SK-N-SH treated with all-trans-retinoic acid at 6 μM for 48 hours (cell line): ENCODE measurements around the gene CDK18.

ENCODE experiments used
- ATAC-seq: fragments of 200-7000 bp; cut with Tn5 transposase; 3 replicates; pipeline ENCODE4 v1.9.1; 2020; ENCODE audit warnings: mild to moderate bottlenecking, moderate library complexity
- ARNTL ChIP-seq: fragments of 450-650 bp; formaldehyde crosslinking; IDR thresholded peaks from 2 replicates; pipeline ENCODE4 v1.5.0; 2020; ENCODE audit warnings: low read depth, mild to moderate bottlenecking, moderate library complexity, borderline replicate concordance
- BACH2 ChIP-seq: fragments of 250-450 bp; sonication (Bioruptor Pico); IDR thresholded peaks from 2 replicates; pipeline ENCODE4 v1.9.0; 2021; ENCODE audit warnings: mild to moderate bottlenecking, borderline replicate concordance
- CSDC2 ChIP-seq: fragments of 250-450 bp; sonication (Bioruptor Pico); IDR thresholded peaks from 2 replicates; pipeline ENCODE4 v1.5.0; 2020; ENCODE audit warnings: mild to moderate bottlenecking, moderate library complexity
- GLIS3 ChIP-seq: fragments of 250-450 bp; sonication (Bioruptor Pico); IDR thresholded peaks from 2 replicates; pipeline ENCODE4 v1.5.0; 2020; ENCODE audit warnings: mild to moderate bottlenecking, moderate library complexity
- ISL1 ChIP-seq: fragments of 250-450 bp; sonication (Bioruptor Pico); IDR thresholded peaks from 2 replicates; pipeline ENCODE4 v2.1.2; 2022; ENCODE audit warnings: mild to moderate bottlenecking, moderate library complexity
- OSR1 ChIP-seq: fragments of 250-450 bp; sonication (Bioruptor Pico); IDR thresholded peaks from 2 replicates; pipeline ENCODE4 v1.8.0; 2022; ENCODE audit warnings: moderate library complexity, mild to moderate bottlenecking, inconsistent platforms
- PPARA ChIP-seq: fragments of 250-450 bp; sonication (Bioruptor Pico); IDR thresholded peaks from 2 replicates; pipeline ENCODE4 v1.5.0; 2020; ENCODE audit warnings: mild to moderate bottlenecking, borderline replicate concordance
- RARB ChIP-seq: fragments of 250-450 bp; sonication (Bioruptor Pico); IDR thresholded peaks from 2 replicates; pipeline ENCODE4 v1.8.0; 2021; ENCODE audit warnings: mild to moderate bottlenecking, moderate library complexity
- SNAI2 ChIP-seq: fragments of 250-450 bp; sonication (Bioruptor Pico); IDR thresholded peaks from 2 replicates; pipeline ENCODE4 v1.5.0; 2020; ENCODE audit warnings: mild to moderate bottlenecking, moderate library complexity
- TCF4 ChIP-seq: fragments of 250-450 bp; sonication (Bioruptor Pico); IDR thresholded peaks from 2 replicates; pipeline ENCODE4 v1.8.0; 2021; ENCODE audit warnings: mild to moderate bottlenecking, moderate library complexity, borderline replicate concordance
- TOX ChIP-seq: fragments of 250-450 bp; sonication (Bioruptor Pico); IDR thresholded peaks from 2 replicates; pipeline ENCODE4 v1.8.0; 2021; ENCODE audit warnings: mild to moderate bottlenecking, moderate library complexity, borderline replicate concordance
- ZC3H10 ChIP-seq: fragments of 250-450 bp; sonication (Bioruptor Pico); IDR thresholded peaks from 2 replicates; pipeline ENCODE4 v1.5.1; 2021; ENCODE audit warnings: mild to moderate bottlenecking, moderate library complexity
- ZFP3 ChIP-seq: fragments of 250-450 bp; sonication (Bioruptor Pico); IDR thresholded peaks from 2 replicates; pipeline ENCODE4 v1.5.0; 2020; ENCODE audit warnings: mild to moderate bottlenecking, moderate library complexity
- ZFP30 ChIP-seq: fragments of 450-650 bp; formaldehyde crosslinking; IDR thresholded peaks from 2 replicates; pipeline ENCODE4 v1.5.0; 2022; ENCODE audit warnings: mild to moderate bottlenecking, moderate library complexity
- ZNF565 ChIP-seq: fragments of 450-650 bp; formaldehyde crosslinking; conservative IDR thresholded peaks from 2 replicates; pipeline ENCODE4 v1.5.0; 2020; ENCODE audit warnings: low read depth, mild to moderate bottlenecking, moderate library complexity
- ZNF70 ChIP-seq: fragments of 450-650 bp; formaldehyde crosslinking; IDR thresholded peaks from 2 replicates; pipeline ENCODE4 v1.5.0; 2020; ENCODE audit warnings: mild to moderate bottlenecking, moderate library complexity
- TF ChIP-seq, protein P1 (sequence below): fragments of 250-450 bp; sonication (Bioruptor Pico); IDR thresholded peaks from 2 replicates; pipeline ENCODE4 v1.5.0; 2020; ENCODE audit warnings: mild to moderate bottlenecking, moderate library complexity
- TF ChIP-seq, protein P2 (sequence below): fragments of 250-450 bp; sonication (Bioruptor Pico); IDR thresholded peaks from 2 replicates; pipeline ENCODE4 v1.5.1; 2021; ENCODE audit warnings: mild to moderate bottlenecking, moderate library complexity
- TF ChIP-seq, protein P3 (sequence below): fragments of 250-450 bp; sonication (Bioruptor Pico); IDR thresholded peaks from 2 replicates; pipeline ENCODE4 v1.8.0; 2021; ENCODE audit warnings: low read depth, mild to moderate bottlenecking, moderate library complexity, borderline replicate concordance
- TF ChIP-seq, protein P4 (sequence below): fragments of 250-450 bp; sonication (Bioruptor Pico); IDR thresholded peaks from 2 replicates; pipeline ENCODE4 v1.8.0; 2020; ENCODE audit warnings: mild to moderate bottlenecking, moderate library complexity, borderline replicate concordance

The CDK18 gene

DNA sequence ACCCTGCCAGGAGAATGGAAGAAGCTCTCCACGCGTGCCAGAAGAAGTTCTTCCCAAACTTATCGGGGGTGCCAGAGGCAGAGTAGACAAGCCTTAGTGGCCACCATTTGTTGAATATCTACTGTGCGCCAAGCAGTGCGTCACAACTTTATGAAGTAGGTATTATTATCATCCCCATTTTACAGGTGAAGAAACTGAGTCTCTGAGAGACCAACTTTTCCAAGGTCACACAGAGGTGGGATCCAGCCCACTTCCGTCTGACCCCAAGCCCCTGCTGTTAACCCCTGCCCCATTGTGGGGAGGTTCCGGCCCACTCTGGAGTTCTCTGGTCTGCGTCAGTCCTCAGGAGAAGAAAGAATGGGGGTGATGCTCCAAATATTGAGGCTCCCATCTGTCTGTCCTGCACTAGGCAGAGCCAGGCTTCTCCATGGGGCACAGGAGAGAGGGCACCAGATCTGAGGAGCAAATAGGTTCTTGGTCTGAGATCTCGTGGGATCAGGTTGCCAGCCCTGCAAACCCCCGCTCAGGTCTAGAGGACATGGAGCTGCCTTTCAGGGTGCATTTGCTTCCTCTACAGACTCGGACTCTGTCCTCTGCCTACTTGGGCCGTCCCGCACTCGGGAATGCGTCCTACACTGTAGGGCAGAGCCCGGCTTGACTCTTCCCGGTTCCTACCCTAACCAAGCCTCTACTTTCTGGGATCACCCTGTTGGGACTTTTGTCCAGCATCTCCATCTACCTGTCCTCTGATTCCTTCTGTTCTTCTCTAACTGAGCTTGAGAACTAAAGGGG, 2.1 kb downstream of the CDK18 start (continued):
- TF ChIP-seq, protein P1, sequence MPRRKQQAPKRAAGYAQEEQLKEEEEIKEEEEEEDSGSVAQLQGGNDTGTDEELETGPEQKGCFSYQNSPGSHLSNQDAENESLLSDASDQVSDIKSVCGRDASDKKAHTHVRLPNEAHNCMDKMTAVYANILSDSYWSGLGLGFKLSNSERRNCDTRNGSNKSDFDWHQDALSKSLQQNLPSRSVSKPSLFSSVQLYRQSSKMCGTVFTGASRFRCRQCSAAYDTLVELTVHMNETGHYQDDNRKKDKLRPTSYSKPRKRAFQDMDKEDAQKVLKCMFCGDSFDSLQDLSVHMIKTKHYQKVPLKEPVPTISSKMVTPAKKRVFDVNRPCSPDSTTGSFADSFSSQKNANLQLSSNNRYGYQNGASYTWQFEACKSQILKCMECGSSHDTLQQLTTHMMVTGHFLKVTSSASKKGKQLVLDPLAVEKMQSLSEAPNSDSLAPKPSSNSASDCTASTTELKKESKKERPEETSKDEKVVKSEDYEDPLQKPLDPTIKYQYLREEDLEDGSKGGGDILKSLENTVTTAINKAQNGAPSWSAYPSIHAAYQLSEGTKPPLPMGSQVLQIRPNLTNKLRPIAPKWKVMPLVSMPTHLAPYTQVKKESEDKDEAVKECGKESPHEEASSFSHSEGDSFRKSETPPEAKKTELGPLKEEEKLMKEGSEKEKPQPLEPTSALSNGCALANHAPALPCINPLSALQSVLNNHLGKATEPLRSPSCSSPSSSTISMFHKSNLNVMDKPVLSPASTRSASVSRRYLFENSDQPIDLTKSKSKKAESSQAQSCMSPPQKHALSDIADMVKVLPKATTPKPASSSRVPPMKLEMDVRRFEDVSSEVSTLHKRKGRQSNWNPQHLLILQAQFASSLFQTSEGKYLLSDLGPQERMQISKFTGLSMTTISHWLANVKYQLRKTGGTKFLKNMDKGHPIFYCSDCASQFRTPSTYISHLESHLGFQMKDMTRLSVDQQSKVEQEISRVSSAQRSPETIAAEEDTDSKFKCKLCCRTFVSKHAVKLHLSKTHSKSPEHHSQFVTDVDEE (CRISPR knock-in tag) = no peak

DNA sequence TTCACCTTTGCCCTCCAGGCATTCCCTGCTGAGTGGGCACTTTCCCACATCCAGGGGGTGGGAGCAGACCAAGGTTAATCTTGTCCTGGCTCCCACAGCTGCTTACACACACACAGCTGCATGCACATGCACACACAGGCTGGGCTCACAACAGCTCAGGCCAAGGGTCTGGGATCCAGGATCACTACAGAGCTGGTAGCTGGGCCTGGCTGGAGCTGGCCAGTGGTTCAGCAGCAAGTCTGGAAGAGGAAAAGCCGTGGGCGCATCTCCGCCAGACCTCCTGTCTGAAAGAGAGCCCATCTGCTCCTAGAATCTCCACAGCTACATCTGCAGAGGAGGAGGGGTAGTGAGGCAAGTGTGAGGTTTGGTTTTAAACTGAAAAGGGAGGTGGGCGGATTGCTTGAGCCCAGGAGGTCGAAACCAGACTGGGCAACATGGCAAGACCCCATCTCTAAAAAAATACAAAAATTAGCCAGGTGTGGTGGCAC, 3.8 kb downstream of the CDK18 start:
- TF ChIP-seq TCF4 (CRISPR knock-in tag) = peak; percentile 38; the same call in 1 of the 2 replicates
- no peak for TF ChIP-seq ZNF70 (CRISPR knock-in tag)
- ATAC-seq = no peak; the same call in 2 of the 3 replicates

DNA sequence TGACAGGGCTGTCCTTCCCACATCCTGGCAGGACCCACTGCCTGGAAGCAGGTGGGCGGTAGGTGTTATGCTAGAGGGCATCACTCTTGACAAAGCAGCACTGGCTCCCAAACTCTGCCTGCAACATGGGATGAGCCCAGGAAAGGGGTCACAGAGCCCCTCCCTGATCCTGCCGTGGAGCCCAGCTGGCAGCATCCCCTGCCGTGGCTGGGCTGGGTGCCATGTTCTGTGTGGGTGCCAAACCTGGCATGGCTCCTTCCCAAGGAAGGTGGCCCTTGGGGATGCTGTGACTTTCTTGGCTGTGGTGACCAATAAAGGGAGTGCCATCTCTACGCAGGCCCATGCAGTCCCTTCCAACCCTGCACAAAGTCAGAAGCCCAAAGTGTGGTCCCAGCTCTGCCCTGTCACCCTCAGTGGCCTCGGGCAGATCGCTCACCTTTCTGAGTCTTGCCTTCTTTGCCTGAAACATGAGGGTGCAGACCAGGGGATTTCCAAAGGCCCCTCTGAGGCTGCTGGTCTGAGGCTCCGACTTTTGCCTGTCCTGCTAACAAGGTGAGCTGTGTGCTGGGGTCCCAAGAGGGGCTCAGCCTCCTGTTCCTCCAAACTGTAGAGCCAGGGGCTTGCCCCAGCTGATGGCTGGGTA, 6.0 kb downstream of the CDK18 start:
- TF ChIP-seq RARB (CRISPR knock-in tag) (no peak), ZNF70 (CRISPR knock-in tag) (no peak), ISL1 (CRISPR knock-in tag) (no peak), ZNF565 (CRISPR knock-in tag) (no peak), BACH2 (CRISPR knock-in tag) (no peak), ZFP3 (CRISPR knock-in tag) (no peak), PPARA (CRISPR knock-in tag) (no peak), SNAI2 (CRISPR knock-in tag) (no peak), TCF4 (CRISPR knock-in tag) (no peak)
- TF ChIP-seq, protein P1 (CRISPR knock-in tag) = no peak
- TF ChIP-seq, protein P2, sequence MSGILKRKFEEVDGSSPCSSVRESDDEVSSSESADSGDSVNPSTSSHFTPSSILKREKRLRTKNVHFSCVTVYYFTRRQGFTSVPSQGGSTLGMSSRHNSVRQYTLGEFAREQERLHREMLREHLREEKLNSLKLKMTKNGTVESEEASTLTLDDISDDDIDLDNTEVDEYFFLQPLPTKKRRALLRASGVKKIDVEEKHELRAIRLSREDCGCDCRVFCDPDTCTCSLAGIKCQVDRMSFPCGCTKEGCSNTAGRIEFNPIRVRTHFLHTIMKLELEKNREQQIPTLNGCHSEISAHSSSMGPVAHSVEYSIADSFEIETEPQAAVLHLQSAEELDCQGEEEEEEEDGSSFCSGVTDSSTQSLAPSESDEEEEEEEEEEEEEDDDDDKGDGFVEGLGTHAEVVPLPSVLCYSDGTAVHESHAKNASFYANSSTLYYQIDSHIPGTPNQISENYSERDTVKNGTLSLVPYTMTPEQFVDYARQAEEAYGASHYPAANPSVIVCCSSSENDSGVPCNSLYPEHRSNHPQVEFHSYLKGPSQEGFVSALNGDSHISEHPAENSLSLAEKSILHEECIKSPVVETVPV (CRISPR knock-in tag) = no peak
- ATAC-seq = no peak

DNA sequence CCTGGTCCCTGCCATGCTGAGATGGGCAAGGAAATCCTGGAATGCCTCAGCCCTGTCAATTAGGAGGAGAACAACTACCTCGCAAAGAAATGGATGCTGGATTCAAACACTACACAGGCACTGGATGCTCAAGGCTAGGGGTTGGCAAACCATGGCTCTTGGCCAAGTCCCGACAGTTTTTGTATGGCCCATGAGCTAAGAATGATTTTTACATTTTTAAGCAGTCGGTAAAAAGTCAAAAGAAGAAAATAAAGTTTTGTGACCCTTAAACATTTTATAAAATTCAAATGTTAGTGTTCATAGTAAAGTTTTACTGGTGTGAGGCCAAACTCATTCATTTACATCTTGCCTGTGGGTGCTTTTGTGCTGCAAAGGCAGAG, 6.5 kb downstream of the CDK18 start:
- ATAC-seq = no peak
- TF ChIP-seq, protein P3, sequence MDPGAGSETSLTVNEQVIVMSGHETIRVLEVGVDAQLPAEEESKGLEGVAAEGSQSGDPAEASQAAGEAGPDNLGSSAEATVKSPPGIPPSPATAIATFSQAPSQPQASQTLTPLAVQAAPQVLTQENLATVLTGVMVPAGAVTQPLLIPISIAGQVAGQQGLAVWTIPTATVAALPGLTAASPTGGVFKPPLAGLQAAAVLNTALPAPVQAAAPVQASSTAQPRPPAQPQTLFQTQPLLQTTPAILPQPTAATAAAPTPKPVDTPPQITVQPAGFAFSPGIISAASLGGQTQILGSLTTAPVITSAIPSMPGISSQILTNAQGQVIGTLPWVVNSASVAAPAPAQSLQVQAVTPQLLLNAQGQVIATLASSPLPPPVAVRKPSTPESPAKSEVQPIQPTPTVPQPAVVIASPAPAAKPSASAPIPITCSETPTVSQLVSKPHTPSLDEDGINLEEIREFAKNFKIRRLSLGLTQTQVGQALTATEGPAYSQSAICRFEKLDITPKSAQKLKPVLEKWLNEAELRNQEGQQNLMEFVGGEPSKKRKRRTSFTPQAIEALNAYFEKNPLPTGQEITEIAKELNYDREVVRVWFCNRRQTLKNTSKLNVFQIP (CRISPR knock-in tag) = no peak
- TF ChIP-seq ZC3H10 (no peak), ZNF565 (CRISPR knock-in tag) (no peak), TOX (no peak), BACH2 (CRISPR knock-in tag) (no peak), ARNTL (no peak), CSDC2 (CRISPR knock-in tag) (no peak), GLIS3 (no peak), ZFP30 (CRISPR knock-in tag) (no peak), RARB (CRISPR knock-in tag) (no peak), PPARA (CRISPR knock-in tag) (no peak), ZFP3 (CRISPR knock-in tag) (no peak), OSR1 (CRISPR knock-in tag) (no peak)
- TF ChIP-seq, protein P4, sequence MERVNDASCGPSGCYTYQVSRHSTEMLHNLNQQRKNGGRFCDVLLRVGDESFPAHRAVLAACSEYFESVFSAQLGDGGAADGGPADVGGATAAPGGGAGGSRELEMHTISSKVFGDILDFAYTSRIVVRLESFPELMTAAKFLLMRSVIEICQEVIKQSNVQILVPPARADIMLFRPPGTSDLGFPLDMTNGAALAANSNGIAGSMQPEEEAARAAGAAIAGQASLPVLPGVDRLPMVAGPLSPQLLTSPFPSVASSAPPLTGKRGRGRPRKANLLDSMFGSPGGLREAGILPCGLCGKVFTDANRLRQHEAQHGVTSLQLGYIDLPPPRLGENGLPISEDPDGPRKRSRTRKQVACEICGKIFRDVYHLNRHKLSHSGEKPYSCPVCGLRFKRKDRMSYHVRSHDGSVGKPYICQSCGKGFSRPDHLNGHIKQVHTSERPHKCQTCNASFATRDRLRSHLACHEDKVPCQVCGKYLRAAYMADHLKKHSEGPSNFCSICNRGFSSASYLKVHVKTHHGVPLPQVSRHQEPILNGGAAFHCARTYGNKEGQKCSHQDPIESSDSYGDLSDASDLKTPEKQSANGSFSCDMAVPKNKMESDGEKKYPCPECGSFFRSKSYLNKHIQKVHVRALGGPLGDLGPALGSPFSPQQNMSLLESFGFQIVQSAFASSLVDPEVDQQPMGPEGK (CRISPR knock-in tag) = no peak
- TF ChIP-seq, protein P1 (CRISPR knock-in tag) = no peak
